ENCODE measurements around the gene CATSPERE.

- TF ChIP-seq ZBTB7A (IDR thresholded peaks at IDR 0.05; ENCODE audit: low read depth): no peak
- no peak for TF ChIP-seq EP300 (IDR thresholded peaks at IDR 0.05; ENCODE audit: borderline replicate concordance)
- no peak for TF ChIP-seq YY1 (IDR thresholded peaks at IDR 0.05; ENCODE audit: low read depth)
Measured at GRCh38 chr1:244615301-244615700, 154.2 kb downstream of the CATSPERE start.

Data from Ishikawa (cell line).